Activated CD4-positive, alpha-beta T cell treated with anti-CD3 and anti-CD28 coated beads, Interleukin-2, amount 10 ng/mL, durations not matched to agents 24 days and 14 days (primary cell): ENCODE measurements around the gene UTF1. TPM values are rescaled to one million over a fixed set of nuclear protein-coding genes. Genes with fewer than 3 reads are reported as not detected.

Experiments used
- DNase-seq: peaks from one replicate; pipeline ENCODE4 v3.0.0; 2022
- H3K27ac Mint-ChIP-seq: one replicate; pipeline ENCODE4 v1.8.0; 2022; ENCODE audit warnings: mild to moderate bottlenecking, mixed read lengths
- H3K27me3 Mint-ChIP-seq: one replicate; pipeline ENCODE4 v1.8.0; 2022; ENCODE audit warnings: mixed read lengths
- H3K36me3 Mint-ChIP-seq: one replicate; pipeline ENCODE4 v1.8.0; 2022; ENCODE audit warnings: low read depth, mild to moderate bottlenecking, mixed read lengths
- H3K4me1 Mint-ChIP-seq: one replicate; pipeline ENCODE4 v1.8.0; 2021; ENCODE audit warnings: mixed read lengths
- H3K4me3 Mint-ChIP-seq: one replicate; pipeline ENCODE4 v1.8.0; 2022; ENCODE audit warnings: mild to moderate bottlenecking, moderate library complexity, mixed read lengths
- H3K9me3 Mint-ChIP-seq: one replicate; pipeline ENCODE4 v1.8.0; 2021; ENCODE audit warnings: mixed read lengths
- intact Hi-C: fragments of 100-400 bp; cut with micrococcal nuclease; formaldehyde crosslinking; loops from one replicate; pipeline ENCODE4 v1.15.1; 2023
- total RNA-seq: library from RNA; stranded (reverse); gene quantifications from 2 replicates; pipeline ENCODE4 v1.2.3, GENCODE V29; 2022

Gene UTF1
- total RNA-seq, 1 donor from 2014 or later = 0.19 TPM

- intact Hi-C loops = no loop called here
- Mint-ChIP-seq H3K27ac (no peak overlapping the region), H3K9me3 (no peaks in the 10 kb centered on the region), H3K27me3 (peaks cover 55% of the 10 kb centered on the region), H3K4me1 (peaks cover 5% of the 10 kb centered on the region), H3K4me3 (peak overlapping the region; percentile 66), H3K36me3 (no peaks in the 10 kb centered on the region)
- DNase-seq = no peak
Measured at GRCh38 chr10:133235265-133235855, 5.3 kb downstream of the UTF1 start.

GRCh38 chr10:133235932-133236331, 5.9 kb downstream of the UTF1 start:
- Mint-ChIP-seq H3K4me3 (peak overlapping the region; percentile 26), H3K36me3 (no peaks in the 10 kb centered on the region), H3K27me3 (peaks cover 58% of the 10 kb centered on the region), H3K9me3 (no peaks in the 10 kb centered on the region), H3K4me1 (peaks cover 5% of the 10 kb centered on the region), H3K27ac (no peak overlapping the region)
- intact Hi-C loops = no loop called here
- DNase-seq = no peak

GRCh38 chr10:133236401-133237240, 6.6 kb downstream of the UTF1 start:
- no peaks in the 10 kb centered on the region for H3K9me3 Mint-ChIP-seq
- peaks cover 61% of the 10 kb centered on the region for H3K27me3 Mint-ChIP-seq
- no peaks in the 10 kb centered on the region for H3K36me3 Mint-ChIP-seq
- DNase-seq = no peak
- no peak overlapping the region for H3K27ac Mint-ChIP-seq
- no peak overlapping the region for H3K4me3 Mint-ChIP-seq
- peaks cover 8% of the 10 kb centered on the region for H3K4me1 Mint-ChIP-seq
- intact Hi-C loops = no loop called here

- H3K4me1 Mint-ChIP-seq = peaks cover 11% of the 10 kb centered on the region
- no peak overlapping the region for H3K4me3 Mint-ChIP-seq
- no peak overlapping the region for H3K27ac Mint-ChIP-seq
- no peaks in the 10 kb centered on the region for H3K36me3 Mint-ChIP-seq
- no peak for DNase-seq
- intact Hi-C loops = no loop called here
- peaks cover 56% of the 10 kb centered on the region for H3K27me3 Mint-ChIP-seq
- no peaks in the 10 kb centered on the region for H3K9me3 Mint-ChIP-seq
Measured at GRCh38 chr10:133237241-133237587, 7.2 kb downstream of the UTF1 start.

GRCh38 chr10:133237588-133238465, 7.8 kb downstream of the UTF1 start, which contains the start of gene VENTX:
Gene VENTX, plus strand, starts transcription at chr10:133237855. Its CDS starts 60 bp downstream, at chr10:133237915.
- Mint-ChIP-seq H3K4me1 (peaks cover 13% of the 10 kb centered on the region), H3K9me3 (no peaks in the 10 kb centered on the region), H3K36me3 (no peaks in the 10 kb centered on the region), H3K4me3 (no peak within 1 kb of the TSS), H3K27ac (no peak within 1 kb of the TSS), H3K27me3 (peaks cover 56% of the 10 kb centered on the region)
- DNase-seq = no peak
- intact Hi-C loops = no loop called here

- intact Hi-C loops = no loop called here
- Mint-ChIP-seq H3K9me3 (no peaks in the 10 kb centered on the region), H3K4me1 (peaks cover 13% of the 10 kb centered on the region), H3K4me3 (no peak overlapping the region), H3K27ac (no peak overlapping the region), H3K27me3 (peaks cover 54% of the 10 kb centered on the region), H3K36me3 (no peaks in the 10 kb centered on the region)
- no peak for DNase-seq
Measured at GRCh38 chr10:133238466-133238804, 8.4 kb downstream of the UTF1 start.

GRCh38 chr10:133239990-133240389, 10.0 kb downstream of the UTF1 start:
- H3K4me3 Mint-ChIP-seq = no peak overlapping the region
- no peaks in the 10 kb centered on the region for H3K36me3 Mint-ChIP-seq
- intact Hi-C loops = no loop called here
- H3K9me3 Mint-ChIP-seq = no peaks in the 10 kb centered on the region
- peaks cover 40% of the 10 kb centered on the region for H3K27me3 Mint-ChIP-seq
- H3K27ac Mint-ChIP-seq = no peak overlapping the region
- no peak for DNase-seq
- H3K4me1 Mint-ChIP-seq = peaks cover 13% of the 10 kb centered on the region

GRCh38 chr10:133241501-133242205, 11.6 kb downstream of the UTF1 start:
- Mint-ChIP-seq H3K36me3 (no peaks in the 10 kb centered on the region), H3K9me3 (no peaks in the 10 kb centered on the region), H3K27ac (no peak overlapping the region), H3K4me1 (peaks cover 11% of the 10 kb centered on the region), H3K4me3 (peak overlapping the region; percentile 77), H3K27me3 (peaks cover 35% of the 10 kb centered on the region)
- peak; percentile 81 for DNase-seq
- intact Hi-C loops = no loop called here

GRCh38 chr10:133242611-133243356, 12.8 kb downstream of the UTF1 start:
- Mint-ChIP-seq H3K36me3 (no peaks in the 10 kb centered on the region), H3K27ac (no peak overlapping the region), H3K9me3 (no peaks in the 10 kb centered on the region), H3K27me3 (peaks cover 33% of the 10 kb centered on the region), H3K4me3 (peak overlapping the region; percentile 14), H3K4me1 (peaks cover 11% of the 10 kb centered on the region)
- intact Hi-C loops = no loop called here
- DNase-seq = no peak

- no peaks in the 10 kb centered on the region for H3K36me3 Mint-ChIP-seq
- peaks cover 29% of the 10 kb centered on the region for H3K27me3 Mint-ChIP-seq
- H3K9me3 Mint-ChIP-seq = no peaks in the 10 kb centered on the region
- no peak overlapping the region for H3K4me3 Mint-ChIP-seq
- intact Hi-C loops = no loop called here
- peaks cover 11% of the 10 kb centered on the region for H3K4me1 Mint-ChIP-seq
- no peak for DNase-seq
- H3K27ac Mint-ChIP-seq = no peak overlapping the region
Measured at GRCh38 chr10:133243593-133243992, 13.6 kb downstream of the UTF1 start.

- DNase-seq = no peak
- Mint-ChIP-seq H3K36me3 (no peaks in the 10 kb centered on the region), H3K4me1 (peaks cover 11% of the 10 kb centered on the region), H3K27me3 (peaks cover 22% of the 10 kb centered on the region), H3K9me3 (no peaks in the 10 kb centered on the region), H3K27ac (no peak overlapping the region), H3K4me3 (no peak overlapping the region)
- intact Hi-C loops = no loop called here
Measured at GRCh38 chr10:133245439-133246235, 15.6 kb downstream of the UTF1 start.

GRCh38 chr10:133246236-133246626, 16.2 kb downstream of the UTF1 start:
- Mint-ChIP-seq H3K27me3 (peaks cover 16% of the 10 kb centered on the region), H3K36me3 (no peaks in the 10 kb centered on the region), H3K4me3 (no peak overlapping the region), H3K4me1 (peaks cover 9% of the 10 kb centered on the region), H3K27ac (no peak overlapping the region), H3K9me3 (no peaks in the 10 kb centered on the region)
- DNase-seq = no peak
- intact Hi-C loops = no loop called here
